H1 (cell line): ENCODE measurements around the gene NR1I2. TPM values are rescaled to one million over a fixed set of nuclear protein-coding genes. Genes with fewer than 3 reads are reported as not detected.

ENCODE experiments used
- CTCF ChIA-PET: fragments of 300-600 bp; sonication (Branson Sonifier 250); formaldehyde crosslinking; loops from one replicate; lab custom pipeline; 2021; ENCODE audit not compliant: partially characterized antibody; lab: Charles Lee
- POLR2A ChIA-PET: fragments of 300-600 bp; sonication (Branson Sonifier 250); formaldehyde crosslinking; loops from one replicate; lab custom pipeline; 2021; ENCODE audit warnings: inconsistent platforms; ENCODE audit not compliant: partially characterized antibody; lab: Charles Lee
- DNase-seq, 2 experiments: peaks; one replicate each; pipeline versions ENCODE4 v3.0.0 to v3.0.0-alpha.2; 2010 to 2022; ENCODE audit warnings: low spot score in 2 of 2, low read depth in 1 of 2, mixed read lengths in 1 of 2
- FAIRE-seq: peaks from 2 replicates; lab custom pipeline; 2011; peaks lifted over from hg19 to GRCh38; lab: Jason Lieb, UNC
- H2AFZ ChIP-seq: 2 replicates; pipeline ENCODE4 v1.8.1; 2012; ENCODE audit warnings: low read length, inconsistent platforms
- H2AK5ac ChIP-seq: 2 replicates; pipeline ENCODE4 v1.6.1; 2013; ENCODE audit warnings: low read depth, low read length
- H2BK120ac ChIP-seq: replicated peaks from 2 replicates; pipeline ENCODE3; 2013; ENCODE audit warnings: low read depth, low read length, inconsistent platforms
- H2BK12ac ChIP-seq: 2 replicates; pipeline ENCODE4 v1.6.1; 2013; ENCODE audit warnings: low read depth, low read length
- H2BK15ac ChIP-seq: 2 replicates; pipeline ENCODE4 v1.6.1; 2013; ENCODE audit warnings: low read length
- H2BK20ac ChIP-seq: 2 replicates; pipeline ENCODE4 v1.6.1; 2013; ENCODE audit warnings: low read length
- H2BK5ac ChIP-seq: 2 replicates; pipeline ENCODE4 v1.6.1; 2013; ENCODE audit warnings: low read depth, low read length
- H3K14ac ChIP-seq: 2 replicates; pipeline ENCODE4 v1.6.1; 2013; ENCODE audit warnings: inconsistent platforms; ENCODE audit not compliant: insufficient read length
- H3K18ac ChIP-seq: 2 replicates; pipeline ENCODE4 v1.6.1; 2013; ENCODE audit warnings: low read length; ENCODE audit errors: extremely low read depth
- H3K23ac ChIP-seq: 2 replicates; pipeline ENCODE4 v1.6.1; 2013; ENCODE audit warnings: inconsistent platforms; ENCODE audit not compliant: insufficient read length
- H3K23me2 ChIP-seq: 2 replicates; pipeline ENCODE4 v1.6.1; 2013; ENCODE audit warnings: low read depth, low read length
- H3K27ac ChIP-seq: 2 replicates; pipeline ENCODE4 v1.6.1; 2011; ENCODE audit warnings: low read depth, low read length, inconsistent platforms
- H3K27me3 ChIP-seq, 4 experiments: replicated peaks in 1 of 4; 1 replicate in 1 of 4; 2 replicates in 3 of 4; pipeline versions ENCODE4 v1.6.1 to v1.8.1; 2011 to 2013; ENCODE audit warnings: low read length in 3 of 4, mild to moderate bottlenecking in 3 of 4, inconsistent platforms in 2 of 4, mixed read lengths in 2 of 4, moderate library complexity in 1 of 4; ENCODE audit not compliant: control insufficient read depth in 3 of 4, insufficient read depth in 3 of 4; ENCODE audit errors: extremely low read depth in 1 of 4
- H3K36me3 ChIP-seq, 4 experiments: 2 replicates each; pipeline versions ENCODE4 v1.6.1 to v1.8.1; 2011 to 2013; ENCODE audit warnings: mild to moderate bottlenecking in 4 of 4, low read length in 3 of 4, moderate library complexity in 2 of 4, control low read depth in 1 of 4, inconsistent platforms in 1 of 4; ENCODE audit not compliant: insufficient read depth in 4 of 4, control insufficient read depth in 2 of 4
- H3K4ac ChIP-seq: replicated peaks from 2 replicates; pipeline ENCODE3; 2013; ENCODE audit warnings: low read length, low read depth, mixed read lengths, inconsistent platforms; ENCODE audit not compliant: insufficient read length
- H3K4me1 ChIP-seq, 4 experiments: replicated peaks in 1 of 4; 1 replicate in 1 of 4; 2 replicates in 3 of 4; pipeline versions ENCODE4 v1.6.1 to v1.8.1; 2011 to 2013; ENCODE audit warnings: low read length in 3 of 4, inconsistent platforms in 2 of 4, mixed read lengths in 1 of 4; ENCODE audit not compliant: insufficient read depth in 4 of 4, control insufficient read depth in 3 of 4
- H3K4me2 ChIP-seq, 2 experiments: 2 replicates each; pipeline versions ENCODE4 v1.6.1 to v1.8.1; 2011 to 2013; ENCODE audit warnings: low read depth in 2 of 2, low read length in 2 of 2, control low read depth in 1 of 2, inconsistent platforms in 1 of 2, mild to moderate bottlenecking in 1 of 2; ENCODE audit not compliant: insufficient read depth in 1 of 2
- H3K4me3 ChIP-seq, 4 experiments: fragments of 200-600, 300-600 bp in 1 of 4; sonication (generic), shearing (Covaris generic), sonication (Bioruptor Twin) in 1 of 4; 2 replicates each; pipeline versions ENCODE4 v1.5.1 to v1.8.1; 2011 to 2016; ENCODE audit warnings: low read length in 4 of 4, low read depth in 3 of 4, control low read depth in 2 of 4, inconsistent platforms in 2 of 4, mild to moderate bottlenecking in 2 of 4, mixed read lengths in 1 of 4, moderate library complexity in 1 of 4; ENCODE audit not compliant: insufficient read depth in 2 of 4; ENCODE audit errors: extremely low read depth in 1 of 4
- H3K56ac ChIP-seq: replicated peaks from 2 replicates; pipeline ENCODE3; 2013; ENCODE audit warnings: low read depth, mild to moderate bottlenecking, mixed read lengths, low read length, inconsistent platforms; ENCODE audit not compliant: insufficient read length
- H3K79me1 ChIP-seq: 2 replicates; pipeline ENCODE4 v1.6.1; 2013; ENCODE audit warnings: low read depth, low read length, control low read depth
- H3K79me2 ChIP-seq, 2 experiments: 2 replicates each; pipeline versions ENCODE4 v1.6.1 to v1.8.1; 2012 to 2013; ENCODE audit warnings: low read length in 2 of 2, mild to moderate bottlenecking in 2 of 2, inconsistent platforms in 1 of 2; ENCODE audit not compliant: insufficient read depth in 2 of 2, control insufficient read depth in 1 of 2
- H3K9ac ChIP-seq, 4 experiments: replicated peaks in 1 of 4; 1 replicate in 1 of 4; 2 replicates in 3 of 4; pipeline versions ENCODE4 v1.6.1 to v1.8.1; 2011 to 2013; ENCODE audit warnings: low read depth in 3 of 4, low read length in 3 of 4, control low read depth in 2 of 4, mild to moderate bottlenecking in 2 of 4, moderate library complexity in 2 of 4, inconsistent platforms in 1 of 4; ENCODE audit errors: extremely low read depth in 1 of 4
- H3K9me3 ChIP-seq, 2 experiments: 2 replicates each; pipeline versions ENCODE4 v1.6.1 to v1.8.1; 2012 to 2013; ENCODE audit warnings: mild to moderate bottlenecking in 2 of 2, moderate library complexity in 2 of 2, control low read depth in 1 of 2, inconsistent platforms in 1 of 2, low read depth in 1 of 2, low read length in 1 of 2, mixed read lengths in 1 of 2; ENCODE audit not compliant: insufficient read depth in 2 of 2
- H4K20me1 ChIP-seq, 2 experiments: replicated peaks in 1 of 2; 2 replicates each; pipeline versions ENCODE3 to v1.8.1; 2011 to 2013; ENCODE audit warnings: inconsistent platforms in 2 of 2, low read length in 2 of 2, mild to moderate bottlenecking in 1 of 2; ENCODE audit not compliant: insufficient read depth in 2 of 2, control insufficient read depth in 1 of 2
- H4K5ac ChIP-seq: 2 replicates; pipeline ENCODE4 v1.6.1; 2013; ENCODE audit warnings: low read length, low read depth, mixed read lengths, inconsistent platforms; ENCODE audit not compliant: insufficient read length
- H4K8ac ChIP-seq: 2 replicates; pipeline ENCODE4 v1.8.0; 2013; ENCODE audit warnings: mild to moderate bottlenecking, moderate library complexity, low read length, inconsistent platforms; ENCODE audit not compliant: insufficient read depth; ENCODE audit errors: extremely low read depth
- H4K91ac ChIP-seq: replicated peaks from 2 replicates; pipeline ENCODE3; 2013; ENCODE audit warnings: low read length, mixed read lengths, inconsistent platforms; ENCODE audit not compliant: insufficient read length
- ATF3 ChIP-seq: IDR thresholded peaks from 2 replicates; pipeline ENCODE4 v1.6.1; 2011; ENCODE audit warnings: low read depth, mild to moderate bottlenecking, low read length; ENCODE audit not compliant: insufficient read depth
- BCL11A ChIP-seq, 2 experiments: IDR thresholded peaks; one replicate each; pipeline ENCODE4 v1.6.1; 2011; ENCODE audit warnings: low read depth in 2 of 2, low read length in 2 of 2, mild to moderate bottlenecking in 2 of 2
- JUN ChIP-seq: IDR thresholded peaks from 2 replicates; pipeline ENCODE4 v1.6.1; 2011; ENCODE audit warnings: low read depth, mild to moderate bottlenecking, improper control_type of control experiment, low read length
- MAX ChIP-seq: IDR thresholded peaks from 2 replicates; pipeline ENCODE4 v1.6.1; 2012; ENCODE audit warnings: inconsistent platforms
- PHF8 ChIP-seq: fragments of 200-600 bp; sonication (generic); conservative IDR thresholded peaks from 2 replicates; pipeline ENCODE4 v1.7.1; 2012; ENCODE audit warnings: low read depth, mild to moderate bottlenecking, inconsistent platforms, low read length, moderate library complexity
- RXRA ChIP-seq: IDR thresholded peaks from 2 replicates; pipeline ENCODE4 v1.6.1; 2011; ENCODE audit warnings: low read depth, mild to moderate bottlenecking, low read length, moderate library complexity; ENCODE audit not compliant: insufficient read depth
- SRF ChIP-seq: IDR thresholded peaks from 2 replicates; pipeline ENCODE4 v1.6.1; 2011; ENCODE audit warnings: mild to moderate bottlenecking, low read depth, low read length, moderate library complexity
- SUZ12 ChIP-seq: fragments of 200-600 bp; sonication (generic); IDR thresholded peaks from 2 replicates; pipeline ENCODE4 v1.6.1; 2012; ENCODE audit warnings: mild to moderate bottlenecking, inconsistent platforms, low read length, moderate library complexity, mixed read lengths
- TAF1 ChIP-seq: IDR thresholded peaks from 2 replicates; pipeline ENCODE4 v1.6.1; 2011; ENCODE audit warnings: mild to moderate bottlenecking, low read depth, low read length
- TAF7 ChIP-seq: optimal IDR thresholded peaks from 2 replicates; pipeline ENCODE3; 2011; ENCODE audit warnings: low read depth, mild to moderate bottlenecking, inconsistent platforms, low read length, moderate library complexity, borderline replicate concordance
- TBP ChIP-seq: IDR thresholded peaks from 2 replicates; pipeline ENCODE4 v1.6.1; 2011; ENCODE audit warnings: low read depth, low read length, improper control_type of control experiment
- USF2 ChIP-seq: IDR thresholded peaks from 2 replicates; pipeline ENCODE4 v1.6.1; 2011; ENCODE audit warnings: low read length, improper control_type of control experiment
- WGBS, 2 experiments: shearing (Covaris generic) in 1 of 2; methylation state at CpG; one replicate each; pipeline versions ENCODE4 v1.1.6 to v1.1.7; 2013 to 2015; ENCODE audit warnings: low lambda C conversion rate in 2 of 2, mixed read lengths in 2 of 2, inconsistent platforms in 1 of 2, low coverage in 1 of 2, missing lambda C conversion rate in 1 of 2; ENCODE audit not compliant: insufficient replicate concordance in 2 of 2, insufficient coverage in 1 of 2, insufficient read length in 1 of 2; ENCODE audit errors: extremely low coverage in 1 of 2, missing lambda C conversion rate in 1 of 2; 5-methylcytosine and 5-hydroxymethylcytosine counted together
- polyA plus RNA-seq, 7 experiments: library from polyadenylated mRNA; depleted of rRNA in 3 of 7; stranded (reverse) in 5 of 7; unstranded in 2 of 7; fragments of >200 nt in 5 of 7; fragments of 200-250 nt in 2 of 7; gene quantifications; 1 replicate in 5 of 7; 2 replicates in 1 of 7; 4 replicates in 1 of 7; pipeline versions ENCODE4 v1.2.1 to v1.2.3, GENCODE V29; 2011 to 2013; ENCODE audit warnings: missing spikeins in 2 of 7, mixed read lengths in 2 of 7
- total RNA-seq: library from RNA; stranded (reverse); fragmentation: NEBNext Ultra II Directional; extraction: Animal tissue kit (Norgen Biotek cat#: 25700); gene quantifications from 2 replicates; pipeline ENCODE4 v1.2.1, GENCODE V29; 2021

The NR1I2 gene
- total and polyA plus RNA-seq, 2 of the 8 experiments (the other 6 are each of a cell fraction or from before 2014, with no cell fraction given), result 0.28 to 1.8 TPM

GRCh38 chr3:119825820-119826219, 43.9 kb downstream of the NR1I2 start:
- WGBS, 2 experiments, result 89% methylated on average over 1 of the region's 1 CpG; no CpG with 5 or more reads in 1 of the 2 experiments
- no peaks in the 10 kb centered on the region for H4K20me1 ChIP-seq
- FAIRE-seq (peak; percentile 28), DNase-seq (no peak)
- H2BK120ac ChIP-seq, result no peak overlapping the region
- H3K18ac ChIP-seq, result no peak overlapping the region
- no peak overlapping the region for H3K4me2 ChIP-seq
- H3K4me1 ChIP-seq, result peaks cover 0 to 3% (median 1%) of the 10 kb centered on the region in 4 experiments; a peak in 3 of 7 replicates
- no peak overlapping the region for H3K4me3 ChIP-seq
- no peaks in the 10 kb centered on the region for H3K79me1 ChIP-seq
- no peaks in the 10 kb centered on the region for H3K36me3 ChIP-seq
- no peaks in the 10 kb centered on the region for H3K27me3 ChIP-seq
- H3K79me2 ChIP-seq, result no peaks in the 10 kb centered on the region
- no peaks in the 10 kb centered on the region for H3K23me2 ChIP-seq
- H3K27ac ChIP-seq, result no peak overlapping the region
- H3K14ac ChIP-seq, result no peak overlapping the region
- no peak overlapping the region for H4K5ac ChIP-seq
- no peak overlapping the region for H3K56ac ChIP-seq
- no peak overlapping the region for H2BK15ac ChIP-seq
- ChIA-PET POLR2A (interaction anchor here (0.7 kb wide), 1 partner anchor 9 kb away, joined by 3 read pairs; no protein-coding TSS in a partner anchor), CTCF (interaction anchor here (2.0 to 3.8 kb wide), 2 partner anchors 11 to 15 kb away, joined by 4 to 17 read pairs; no protein-coding TSS in a partner anchor)
- no peak overlapping the region for H4K8ac ChIP-seq
- H3K9ac ChIP-seq, result no peak overlapping the region
- no peak overlapping the region for H2AFZ ChIP-seq
- H2BK12ac ChIP-seq, result no peak overlapping the region
- no peak overlapping the region for H4K91ac ChIP-seq
- no peak overlapping the region for H2AK5ac ChIP-seq
- no peak overlapping the region for H3K23ac ChIP-seq
- H2BK20ac ChIP-seq, result no peak overlapping the region
- H3K4ac ChIP-seq, result no peak overlapping the region
- no peaks in the 10 kb centered on the region for H3K9me3 ChIP-seq
- no peak overlapping the region for H2BK5ac ChIP-seq
- no peak for TF ChIP-seq RXRA
- no peak for TF ChIP-seq SUZ12
- no peak for TF ChIP-seq SRF
- no peak for TF ChIP-seq BCL11A (IDR thresholded peaks at IDR 0.05; ENCODE audit: low read depth in 2 of 2, low read length in 2 of 2)
- TF ChIP-seq TAF7, result no peak
- TF ChIP-seq USF2, result no peak
- TF ChIP-seq TBP, result no peak
- no peak for TF ChIP-seq ATF3
- TF ChIP-seq MAX, result no peak
- no peak for TF ChIP-seq TAF1
- TF ChIP-seq PHF8, result no peak
- TF ChIP-seq JUN, result no peak
